ENCODE data around the gene DLG2. TPM values are rescaled to one million over a fixed set of nuclear protein-coding genes. Genes with fewer than 3 reads are reported as not detected.
A peak's percentile ranks its signal among the peaks of the same experiment; 100 is the strongest.

DLG2 gene
- total RNA-seq, 1 experiment from 2014 or later = 17.5 TPM

DNA sequence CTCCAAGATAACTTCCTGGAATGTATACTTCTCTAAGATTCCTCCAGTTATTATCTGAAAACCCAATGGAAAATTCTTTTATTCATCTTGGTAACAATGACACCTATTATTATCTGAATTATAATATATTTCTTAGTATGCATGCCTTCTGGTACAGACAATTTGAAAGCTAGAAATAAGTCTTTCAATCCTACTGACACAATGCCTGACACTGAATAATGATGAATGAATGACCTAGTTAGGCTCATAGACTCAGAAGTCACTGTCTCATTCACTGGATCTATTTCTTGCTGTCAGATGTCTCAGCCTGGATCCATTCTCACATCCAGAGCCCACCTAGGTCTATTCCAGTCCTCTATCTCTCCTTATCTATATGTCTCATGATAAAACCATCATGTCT lies 1214.3 kb downstream of the DLG2 start:
- no peak for TF ChIP-seq EMX1 (CRISPR knock-in tag; IDR thresholded peaks at IDR 0.05)
- no peak for TF ChIP-seq FOXJ3 (CRISPR knock-in tag; IDR thresholded peaks at IDR 0.05; ENCODE audit: borderline replicate concordance)
- no peak for TF ChIP-seq ZNF396 (CRISPR knock-in tag; IDR thresholded peaks at IDR 0.05; ENCODE audit: borderline replicate concordance)
- no peak for TF ChIP-seq ELF4 (CRISPR knock-in tag; IDR thresholded peaks at IDR 0.05; ENCODE audit: low read depth)
- TF ChIP-seq NFE2L1 (CRISPR knock-in tag; IDR thresholded peaks at IDR 0.05) = no peak
- TF ChIP-seq CTCF (IDR thresholded peaks at IDR 0.05) = no peak
- DNase-seq (ENCODE audit: low spot score) = no peak
- CTCF ChIA-PET = no interaction called here
- no peak for ATAC-seq
- Mint-ChIP-seq H3K4me1 (peaks cover 9% of the 10 kb centered on the region), H3K36me3 (no peaks in the 10 kb centered on the region), H3K27me3 (ENCODE audit: low read depth) (no peaks in the 10 kb centered on the region), H3K4me3 (no peak overlapping the region), H3K27ac (no peak overlapping the region), H3K9me3 (no peaks in the 10 kb centered on the region)
- POLR2A ChIA-PET = no interaction called here

DNA sequence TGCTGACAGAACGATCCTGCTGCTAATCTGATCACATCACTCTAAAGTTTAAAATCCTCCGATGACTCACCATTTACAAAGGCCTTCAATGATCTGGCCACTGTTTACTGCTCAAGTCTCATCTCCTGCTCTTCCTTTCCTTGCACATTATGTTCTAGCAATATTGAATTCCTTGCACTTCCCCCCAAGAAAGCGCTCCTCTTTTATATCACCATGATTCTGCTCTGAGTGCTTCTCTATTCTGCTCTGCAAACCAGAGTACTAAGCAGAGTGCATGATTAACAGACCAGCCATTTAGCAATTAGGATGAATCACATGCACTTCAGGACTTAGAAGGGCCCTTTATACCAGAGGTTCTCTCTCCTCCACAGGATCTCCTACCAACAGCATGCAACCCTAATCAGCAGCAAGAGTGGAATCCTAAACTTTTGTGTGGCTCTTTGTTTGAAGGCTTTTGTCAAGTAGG lies 1218.2 kb downstream of the DLG2 start:
- no peaks in the 10 kb centered on the region for H3K9me3 Mint-ChIP-seq
- peaks cover 9% of the 10 kb centered on the region for H3K4me1 Mint-ChIP-seq
- POLR2A ChIA-PET = no interaction called here
- CTCF ChIA-PET = no interaction called here
- no peak overlapping the region for H3K27ac Mint-ChIP-seq
- no peak overlapping the region for H3K4me3 Mint-ChIP-seq
- no peaks in the 10 kb centered on the region for H3K36me3 Mint-ChIP-seq
- TF ChIP-seq FOXP1 (CRISPR knock-in tag; IDR thresholded peaks at IDR 0.05; ENCODE audit: borderline replicate concordance) = no peak
- TF ChIP-seq, protein P1, sequence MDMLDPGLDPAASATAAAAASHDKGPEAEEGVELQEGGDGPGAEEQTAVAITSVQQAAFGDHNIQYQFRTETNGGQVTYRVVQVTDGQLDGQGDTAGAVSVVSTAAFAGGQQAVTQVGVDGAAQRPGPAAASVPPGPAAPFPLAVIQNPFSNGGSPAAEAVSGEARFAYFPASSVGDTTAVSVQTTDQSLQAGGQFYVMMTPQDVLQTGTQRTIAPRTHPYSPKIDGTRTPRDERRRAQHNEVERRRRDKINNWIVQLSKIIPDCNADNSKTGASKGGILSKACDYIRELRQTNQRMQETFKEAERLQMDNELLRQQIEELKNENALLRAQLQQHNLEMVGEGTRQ (CRISPR knock-in tag; IDR thresholded peaks at IDR 0.05) = no peak
- no peak for TF ChIP-seq MYBL2 (CRISPR knock-in tag; IDR thresholded peaks at IDR 0.05)
- TF ChIP-seq RELA (CRISPR knock-in tag; IDR thresholded peaks at IDR 0.05; ENCODE audit: borderline replicate concordance) = no peak
- no peak for TF ChIP-seq NR1H2 (CRISPR knock-in tag; IDR thresholded peaks at IDR 0.05)
- TF ChIP-seq IRF1 (CRISPR knock-in tag; IDR thresholded peaks at IDR 0.05) = no peak
- TF ChIP-seq, protein P2, sequence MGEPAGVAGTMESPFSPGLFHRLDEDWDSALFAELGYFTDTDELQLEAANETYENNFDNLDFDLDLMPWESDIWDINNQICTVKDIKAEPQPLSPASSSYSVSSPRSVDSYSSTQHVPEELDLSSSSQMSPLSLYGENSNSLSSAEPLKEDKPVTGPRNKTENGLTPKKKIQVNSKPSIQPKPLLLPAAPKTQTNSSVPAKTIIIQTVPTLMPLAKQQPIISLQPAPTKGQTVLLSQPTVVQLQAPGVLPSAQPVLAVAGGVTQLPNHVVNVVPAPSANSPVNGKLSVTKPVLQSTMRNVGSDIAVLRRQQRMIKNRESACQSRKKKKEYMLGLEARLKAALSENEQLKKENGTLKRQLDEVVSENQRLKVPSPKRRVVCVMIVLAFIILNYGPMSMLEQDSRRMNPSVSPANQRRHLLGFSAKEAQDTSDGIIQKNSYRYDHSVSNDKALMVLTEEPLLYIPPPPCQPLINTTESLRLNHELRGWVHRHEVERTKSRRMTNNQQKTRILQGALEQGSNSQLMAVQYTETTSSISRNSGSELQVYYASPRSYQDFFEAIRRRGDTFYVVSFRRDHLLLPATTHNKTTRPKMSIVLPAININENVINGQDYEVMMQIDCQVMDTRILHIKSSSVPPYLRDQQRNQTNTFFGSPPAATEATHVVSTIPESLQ (CRISPR knock-in tag; IDR thresholded peaks at IDR 0.05) = no peak
- TF ChIP-seq ATF1 (CRISPR knock-in tag; IDR thresholded peaks at IDR 0.05) = no peak
- DNase-seq (ENCODE audit: low spot score) (no peak), ATAC-seq (peak; percentile 69)
- no peaks in the 10 kb centered on the region for H3K27me3 Mint-ChIP-seq (ENCODE audit: low read depth)

- peaks cover 9% of the 10 kb centered on the region for H3K4me1 Mint-ChIP-seq
- H3K36me3 Mint-ChIP-seq = no peaks in the 10 kb centered on the region
- H3K27me3 Mint-ChIP-seq (ENCODE audit: low read depth) = no peaks in the 10 kb centered on the region
- ATAC-seq (no peak), DNase-seq (ENCODE audit: low spot score) (no peak)
- H3K27ac Mint-ChIP-seq = no peak overlapping the region
- H3K4me3 Mint-ChIP-seq = no peak overlapping the region
- ChIA-PET CTCF (no interaction called here), POLR2A (no interaction called here)
- no peaks in the 10 kb centered on the region for H3K9me3 Mint-ChIP-seq
- TF ChIP-seq NFATC4 (CRISPR knock-in tag; IDR thresholded peaks at IDR 0.05) (no peak), JUN (CRISPR knock-in tag; IDR thresholded peaks at IDR 0.05) (no peak), GABPB1 (CRISPR knock-in tag; IDR thresholded peaks at IDR 0.05) (no peak), AR (CRISPR knock-in tag; IDR thresholded peaks at IDR 0.05) (no peak), IRF2 (CRISPR knock-in tag; IDR thresholded peaks at IDR 0.05; ENCODE audit: borderline replicate concordance, low read depth) (no peak), ZNF317 (CRISPR knock-in tag; IDR thresholded peaks at IDR 0.05; ENCODE audit: borderline replicate concordance, low read depth) (no peak), ZNF219 (CRISPR knock-in tag; IDR thresholded peaks at IDR 0.05; ENCODE audit: borderline replicate concordance) (no peak), ZNF423 (CRISPR knock-in tag; IDR thresholded peaks at IDR 0.05) (no peak), TCF7 (CRISPR knock-in tag; IDR thresholded peaks at IDR 0.05; ENCODE audit: low read depth) (no peak), NFYB (CRISPR knock-in tag; conservative IDR thresholded peaks at IDR 0.05; ENCODE audit: low read depth) (no peak)
- TF ChIP-seq, protein P3, sequence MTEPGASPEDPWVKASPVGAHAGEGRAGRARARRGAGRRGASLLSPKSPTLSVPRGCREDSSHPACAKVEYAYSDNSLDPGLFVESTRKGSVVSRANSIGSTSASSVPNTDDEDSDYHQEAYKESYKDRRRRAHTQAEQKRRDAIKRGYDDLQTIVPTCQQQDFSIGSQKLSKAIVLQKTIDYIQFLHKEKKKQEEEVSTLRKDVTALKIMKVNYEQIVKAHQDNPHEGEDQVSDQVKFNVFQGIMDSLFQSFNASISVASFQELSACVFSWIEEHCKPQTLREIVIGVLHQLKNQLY (CRISPR knock-in tag; IDR thresholded peaks at IDR 0.05) = no peak
- TF ChIP-seq, protein P4, sequence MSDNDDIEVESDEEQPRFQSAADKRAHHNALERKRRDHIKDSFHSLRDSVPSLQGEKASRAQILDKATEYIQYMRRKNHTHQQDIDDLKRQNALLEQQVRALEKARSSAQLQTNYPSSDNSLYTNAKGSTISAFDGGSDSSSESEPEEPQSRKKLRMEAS (CRISPR knock-in tag; IDR thresholded peaks at IDR 0.05) = no peak
Observed at GRCh38 chr11:84407091-84407490, 1220.1 kb downstream of the DLG2 start.

Measured in WTC11 (cell line).